ENCODE data around the gene ATP2B1. TPM values are rescaled to one million over a fixed set of nuclear protein-coding genes. Genes with fewer than 3 reads are reported as not detected.
"Not testable (repeated sequence)": the region's sequence is repeated elsewhere in the genome, so short reads cannot be mapped to it uniquely, and the experiment has no call there.

Gene ATP2B1
- polyA plus RNA-seq, 1 donor = 95.6 TPM

- H3K4me1 ChIP-seq (ENCODE audit: control insufficient read depth, insufficient read depth, low read length) = peaks cover 11% of the 10 kb centered on the region
- no peak for DNase-seq
- H3K9me3 ChIP-seq (ENCODE audit: control insufficient read depth, low read depth, low read length) = no peaks in the 10 kb centered on the region
- H3K27me3 ChIP-seq (ENCODE audit: control insufficient read depth, insufficient read depth, low read length) = no peaks in the 10 kb centered on the region
- H3K27ac ChIP-seq (ENCODE audit: low read length) = no peak overlapping the region
- no peaks in the 10 kb centered on the region for H3K36me3 ChIP-seq (ENCODE audit: control insufficient read depth, insufficient read depth, low read length)
- H3K4me3 ChIP-seq (ENCODE audit: low read length) = no peak overlapping the region
- WGBS (ENCODE audit: insufficient coverage, low lambda C conversion rate) = 57% methylated on average over 1 of the region's 1 CpG
Observed at GRCh38 chr12:89704457-89704856, 4.2 kb downstream of the ATP2B1 start.

DNA sequence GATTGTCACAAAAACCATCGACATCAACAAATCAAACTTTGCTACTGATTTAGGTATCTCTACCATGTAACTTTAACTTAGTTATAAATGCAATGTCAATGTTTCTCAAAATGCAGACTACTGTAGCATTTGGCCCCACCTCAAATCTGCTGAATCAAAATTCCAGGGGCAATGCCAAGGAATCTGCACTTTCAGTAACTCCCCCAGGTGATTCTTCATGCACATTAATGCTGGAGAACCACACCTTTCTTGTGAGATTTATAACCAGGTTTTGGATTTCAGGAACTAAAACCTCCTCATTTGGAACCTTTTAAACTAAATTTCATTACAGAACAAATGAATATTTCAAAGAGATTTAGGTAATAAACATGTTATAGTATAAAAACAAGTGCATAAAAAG is 4.9 kb downstream of the ATP2B1 start:
- no peaks in the 10 kb centered on the region for H3K27me3 ChIP-seq (ENCODE audit: control insufficient read depth, insufficient read depth, low read length)
- H3K4me3 ChIP-seq (ENCODE audit: low read length) = no peak overlapping the region
- no peak overlapping the region for H3K27ac ChIP-seq (ENCODE audit: low read length)
- H3K9me3 ChIP-seq (ENCODE audit: control insufficient read depth, low read depth, low read length) = no peaks in the 10 kb centered on the region
- peaks cover 11% of the 10 kb centered on the region for H3K4me1 ChIP-seq (ENCODE audit: control insufficient read depth, insufficient read depth, low read length)
- no peaks in the 10 kb centered on the region for H3K36me3 ChIP-seq (ENCODE audit: control insufficient read depth, insufficient read depth, low read length)
- 20% methylated on average over 1 of the region's 1 CpG for WGBS (ENCODE audit: insufficient coverage, low lambda C conversion rate)
- no peak for DNase-seq

DNA sequence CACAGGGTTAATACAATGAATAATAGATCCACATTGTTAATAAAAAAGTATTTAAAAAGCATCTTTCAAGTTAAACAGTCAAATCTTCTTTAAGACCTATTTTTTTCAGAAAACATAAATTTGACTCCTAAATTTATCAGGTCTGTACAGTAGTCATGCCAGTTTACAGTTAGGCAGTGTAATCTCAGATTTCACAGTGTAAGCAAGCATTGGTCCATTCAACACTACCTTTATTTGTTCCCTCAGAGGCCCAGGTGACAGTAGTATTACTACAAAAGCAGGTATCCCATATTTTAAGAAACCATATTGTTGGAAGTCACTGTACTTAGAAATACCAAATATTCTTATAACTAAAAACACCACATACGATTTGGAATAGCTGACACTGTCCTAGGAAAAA is 6.1 kb downstream of the ATP2B1 start:
- H3K27ac ChIP-seq (ENCODE audit: low read length) = no peak overlapping the region
- H3K27me3 ChIP-seq (ENCODE audit: control insufficient read depth, insufficient read depth, low read length) = no peaks in the 10 kb centered on the region
- no peak for DNase-seq
- H3K4me3 ChIP-seq (ENCODE audit: low read length) = no peak overlapping the region
- H3K9me3 ChIP-seq (ENCODE audit: control insufficient read depth, low read depth, low read length) = no peaks in the 10 kb centered on the region
- peaks cover 11% of the 10 kb centered on the region for H3K4me1 ChIP-seq (ENCODE audit: control insufficient read depth, insufficient read depth, low read length)
- WGBS (ENCODE audit: insufficient coverage, low lambda C conversion rate) = no CpG with 5 or more reads among the region's 1 CpG
- no peaks in the 10 kb centered on the region for H3K36me3 ChIP-seq (ENCODE audit: control insufficient read depth, insufficient read depth, low read length)

DNA sequence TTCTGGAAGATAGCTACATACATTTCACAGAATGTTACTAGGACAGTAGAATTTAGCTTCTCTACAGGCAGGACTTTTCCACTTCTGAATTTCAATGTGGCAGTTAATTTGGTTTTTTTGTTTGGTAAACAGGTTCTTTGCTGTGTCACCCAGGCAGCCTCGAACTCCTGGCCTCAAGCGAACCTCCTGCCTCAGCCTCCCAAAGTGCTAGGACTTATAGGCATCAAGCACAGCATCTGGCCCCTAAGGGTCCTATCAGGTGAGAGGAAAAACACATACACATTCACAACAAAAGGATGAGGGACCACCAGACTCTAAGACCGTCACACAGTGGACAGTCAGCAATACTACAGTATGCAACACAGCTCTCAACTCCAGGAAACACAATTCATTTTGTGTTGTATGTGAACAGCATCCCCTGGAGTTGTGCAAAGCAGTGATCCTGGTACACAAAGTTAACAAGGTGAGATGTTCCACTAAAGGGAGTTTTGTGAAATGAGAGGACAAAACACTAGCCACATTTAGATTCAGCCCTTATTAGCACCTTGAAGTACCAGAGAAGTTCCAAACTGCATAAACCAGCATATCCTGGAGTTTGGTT is 6.9 kb downstream of the ATP2B1 start:
- no peak for DNase-seq
- no peaks in the 10 kb centered on the region for H3K36me3 ChIP-seq (ENCODE audit: control insufficient read depth, insufficient read depth, low read length)
- no peaks in the 10 kb centered on the region for H3K9me3 ChIP-seq (ENCODE audit: control insufficient read depth, low read depth, low read length)
- H3K27ac ChIP-seq (ENCODE audit: low read length) = no peak overlapping the region
- WGBS (ENCODE audit: insufficient coverage, low lambda C conversion rate) = no CpG with 5 or more reads among the region's 3 CpGs
- H3K27me3 ChIP-seq (ENCODE audit: control insufficient read depth, insufficient read depth, low read length) = no peaks in the 10 kb centered on the region
- no peak overlapping the region for H3K4me3 ChIP-seq (ENCODE audit: low read length)
- H3K4me1 ChIP-seq (ENCODE audit: control insufficient read depth, insufficient read depth, low read length) = peaks cover 11% of the 10 kb centered on the region

DNA sequence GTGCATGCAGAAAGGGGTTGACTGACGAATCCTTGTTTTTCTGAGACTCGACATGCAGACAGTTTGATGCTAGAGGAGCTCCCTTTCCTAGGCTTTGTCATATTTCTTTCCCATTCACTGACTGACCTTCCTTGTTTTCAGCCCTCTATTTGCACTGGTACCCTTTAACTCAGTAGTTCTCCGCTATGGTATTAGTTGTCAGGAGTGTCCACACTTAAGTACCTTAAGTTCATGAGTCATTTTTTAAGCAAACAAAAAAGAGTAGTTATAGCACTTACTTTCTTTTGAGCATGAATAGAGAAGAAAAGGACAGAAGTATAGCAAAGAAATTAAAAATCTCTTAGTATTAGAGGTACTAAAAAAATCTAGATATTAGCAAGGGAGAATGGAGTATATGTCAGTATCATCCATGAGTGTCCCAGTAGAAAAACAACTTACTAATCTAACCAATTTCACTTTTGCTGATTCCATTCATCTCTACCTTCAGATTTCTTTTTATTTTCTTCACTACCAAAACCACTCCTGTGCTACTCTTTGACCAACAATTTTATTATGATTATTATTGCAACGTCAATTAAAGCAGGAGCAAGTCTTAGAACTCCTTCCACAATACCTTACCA is 8.3 kb downstream of the ATP2B1 start:
- no peak for DNase-seq
- WGBS (ENCODE audit: insufficient coverage, low lambda C conversion rate) = 75% methylated on average over 1 of the region's 4 CpGs
- no peak overlapping the region for H3K27ac ChIP-seq (ENCODE audit: low read length)
- H3K27me3 ChIP-seq (ENCODE audit: control insufficient read depth, insufficient read depth, low read length) = no peaks in the 10 kb centered on the region
- peaks cover 11% of the 10 kb centered on the region for H3K4me1 ChIP-seq (ENCODE audit: control insufficient read depth, insufficient read depth, low read length)
- no peaks in the 10 kb centered on the region for H3K9me3 ChIP-seq (ENCODE audit: control insufficient read depth, low read depth, low read length)
- no peaks in the 10 kb centered on the region for H3K36me3 ChIP-seq (ENCODE audit: control insufficient read depth, insufficient read depth, low read length)
- H3K4me3 ChIP-seq (ENCODE audit: low read length) = no peak overlapping the region

GRCh38 chr12:89698607-89699006 is 10.0 kb downstream of the ATP2B1 start:
- H3K4me1 ChIP-seq (ENCODE audit: control insufficient read depth, insufficient read depth, low read length) = peaks cover 11% of the 10 kb centered on the region
- WGBS (ENCODE audit: insufficient coverage, low lambda C conversion rate) = no CpG with 5 or more reads among the region's 2 CpGs
- H3K27ac ChIP-seq (ENCODE audit: low read length) = no peak overlapping the region
- DNase-seq = no peak
- no peaks in the 10 kb centered on the region for H3K27me3 ChIP-seq (ENCODE audit: control insufficient read depth, insufficient read depth, low read length)
- H3K9me3 ChIP-seq (ENCODE audit: control insufficient read depth, low read depth, low read length) = no peaks in the 10 kb centered on the region
- H3K4me3 ChIP-seq (ENCODE audit: low read length) = no peak overlapping the region
- H3K36me3 ChIP-seq (ENCODE audit: control insufficient read depth, insufficient read depth, low read length) = no peaks in the 10 kb centered on the region

DNA sequence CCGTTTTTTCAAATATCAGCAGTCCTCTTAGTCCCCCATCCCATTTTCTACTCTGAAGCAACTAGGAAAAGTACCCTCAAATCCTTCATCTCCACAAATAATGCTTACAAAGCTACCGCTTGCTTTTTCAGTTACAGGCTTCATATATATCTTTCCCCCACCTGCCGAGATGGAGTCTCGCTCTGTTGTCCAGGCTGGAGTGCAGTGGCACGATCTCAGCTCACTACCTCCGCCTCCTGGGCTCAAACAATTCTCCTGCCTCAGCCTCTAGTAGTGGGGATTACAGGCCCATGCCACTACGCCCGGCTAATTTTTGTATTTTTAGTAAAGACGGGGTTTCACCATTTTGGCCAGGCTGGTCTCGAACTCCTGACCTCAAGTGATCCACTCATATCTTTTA is 10.9 kb downstream of the ATP2B1 start:
- not testable (repeated sequence) for H3K27me3 ChIP-seq (ENCODE audit: control insufficient read depth, insufficient read depth, low read length); H3K9me3 ChIP-seq (ENCODE audit: control insufficient read depth, low read depth, low read length); H3K27ac ChIP-seq (ENCODE audit: low read length); DNase-seq; H3K4me1 ChIP-seq (ENCODE audit: control insufficient read depth, insufficient read depth, low read length); H3K4me3 ChIP-seq (ENCODE audit: low read length); H3K36me3 ChIP-seq (ENCODE audit: control insufficient read depth, insufficient read depth, low read length)
- no CpG with 5 or more reads among the region's 10 CpGs for WGBS (ENCODE audit: insufficient coverage, low lambda C conversion rate)

DNA sequence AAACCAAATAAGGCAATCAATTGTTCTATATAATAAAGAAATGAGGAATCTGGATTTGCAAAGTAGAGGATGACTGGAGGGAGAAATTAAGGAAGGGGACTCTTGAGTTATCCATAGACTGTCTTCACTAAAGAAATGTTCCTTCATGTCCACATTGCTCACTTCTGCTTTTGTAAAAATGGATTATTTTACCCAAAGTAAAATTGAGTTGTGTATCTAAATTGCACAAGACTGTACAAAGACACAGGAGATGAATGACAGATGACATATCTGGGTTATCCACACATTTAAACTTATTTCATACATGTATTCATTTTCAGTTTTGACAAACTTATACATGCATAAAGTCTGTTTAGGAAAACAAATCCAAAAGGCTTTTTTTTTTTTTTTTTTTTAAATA is 11.3 kb downstream of the ATP2B1 start:
- no peaks in the 10 kb centered on the region for H3K9me3 ChIP-seq (ENCODE audit: control insufficient read depth, low read depth, low read length)
- H3K27ac ChIP-seq (ENCODE audit: low read length) = no peak overlapping the region
- no peaks in the 10 kb centered on the region for H3K27me3 ChIP-seq (ENCODE audit: control insufficient read depth, insufficient read depth, low read length)
- H3K4me1 ChIP-seq (ENCODE audit: control insufficient read depth, insufficient read depth, low read length) = peaks cover 7% of the 10 kb centered on the region
- no peak overlapping the region for H3K4me3 ChIP-seq (ENCODE audit: low read length)
- DNase-seq = no peak
- H3K36me3 ChIP-seq (ENCODE audit: control insufficient read depth, insufficient read depth, low read length) = no peaks in the 10 kb centered on the region

DNA sequence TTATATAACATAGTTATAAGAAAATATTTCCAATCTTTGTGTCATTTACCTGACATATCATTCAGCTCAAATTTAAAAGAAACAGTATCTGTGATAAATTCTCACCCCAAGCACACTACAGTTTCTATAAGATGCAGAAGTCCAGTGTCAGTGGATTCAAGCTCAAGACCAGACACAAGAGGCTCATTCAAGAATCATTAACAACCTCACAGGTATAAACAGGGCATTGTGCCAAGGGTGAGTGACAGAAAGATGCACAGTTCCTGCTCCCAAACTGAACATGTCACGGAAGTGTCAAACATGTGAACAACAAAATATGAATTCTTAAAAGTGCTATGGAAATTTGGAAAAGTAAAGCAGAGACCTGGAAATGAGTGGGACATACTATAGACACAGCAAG is 12.8 kb downstream of the ATP2B1 start:
- no peaks in the 10 kb centered on the region for H3K27me3 ChIP-seq (ENCODE audit: control insufficient read depth, insufficient read depth, low read length)
- no peaks in the 10 kb centered on the region for H3K9me3 ChIP-seq (ENCODE audit: control insufficient read depth, low read depth, low read length)
- H3K4me1 ChIP-seq (ENCODE audit: control insufficient read depth, insufficient read depth, low read length) = peaks cover 4% of the 10 kb centered on the region
- H3K36me3 ChIP-seq (ENCODE audit: control insufficient read depth, insufficient read depth, low read length) = no peaks in the 10 kb centered on the region
- H3K4me3 ChIP-seq (ENCODE audit: low read length) = no peak overlapping the region
- no peak overlapping the region for H3K27ac ChIP-seq (ENCODE audit: low read length)
- 75% methylated on average over 1 of the region's 1 CpG for WGBS (ENCODE audit: insufficient coverage, low lambda C conversion rate)
- no peak for DNase-seq

GRCh38 chr12:89695100-89695499 is 13.5 kb downstream of the ATP2B1 start:
- Histone ChIP-seq H3K27me3 (ENCODE audit: control insufficient read depth, insufficient read depth, low read length) (no peaks in the 10 kb centered on the region), H3K27ac (ENCODE audit: low read length) (no peak overlapping the region), H3K36me3 (ENCODE audit: control insufficient read depth, insufficient read depth, low read length) (no peaks in the 10 kb centered on the region), H3K4me1 (ENCODE audit: control insufficient read depth, insufficient read depth, low read length) (peaks cover 2% of the 10 kb centered on the region), H3K9me3 (ENCODE audit: control insufficient read depth, low read depth, low read length) (no peaks in the 10 kb centered on the region), H3K4me3 (ENCODE audit: low read length) (no peak overlapping the region)
- WGBS (ENCODE audit: insufficient coverage, low lambda C conversion rate) = no CpG with 5 or more reads among the region's 2 CpGs
- no peak for DNase-seq

DNA sequence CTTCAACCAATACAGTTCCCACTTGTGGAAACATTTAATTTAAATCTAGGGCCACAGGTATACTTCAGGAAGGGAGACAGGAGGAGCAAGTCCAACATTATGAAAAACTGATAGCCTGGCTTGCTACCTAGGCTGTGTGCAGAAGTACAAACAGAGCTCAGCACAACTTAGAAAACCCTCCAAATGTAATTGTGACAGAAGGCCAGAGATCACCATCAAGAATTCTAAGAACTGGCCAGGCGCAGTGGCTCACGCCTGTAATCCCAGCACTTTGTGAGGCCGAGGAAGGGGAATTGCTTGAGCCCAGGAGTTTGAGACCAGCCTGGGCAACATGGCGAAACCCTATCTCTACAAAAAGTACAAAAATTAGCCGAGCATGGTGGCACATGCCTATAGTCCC is 14.1 kb downstream of the ATP2B1 start:
- no peaks in the 10 kb centered on the region for H3K27me3 ChIP-seq (ENCODE audit: control insufficient read depth, insufficient read depth, low read length)
- H3K4me1 ChIP-seq (ENCODE audit: control insufficient read depth, insufficient read depth, low read length) = no peaks in the 10 kb centered on the region
- no peaks in the 10 kb centered on the region for H3K36me3 ChIP-seq (ENCODE audit: control insufficient read depth, insufficient read depth, low read length)
- no peak overlapping the region for H3K27ac ChIP-seq (ENCODE audit: low read length)
- no peak overlapping the region for H3K4me3 ChIP-seq (ENCODE audit: low read length)
- H3K9me3 ChIP-seq (ENCODE audit: control insufficient read depth, low read depth, low read length) = no peaks in the 10 kb centered on the region
- DNase-seq = no peak
- WGBS (ENCODE audit: insufficient coverage, low lambda C conversion rate) = no CpG with 5 or more reads among the region's 5 CpGs

All from large intestine (tissue), 3 donors.